ENCODE results near the gene ESR1. TPM values are rescaled to one million over a fixed set of nuclear protein-coding genes. Genes with fewer than 3 reads are reported as not detected.

Gene ESR1
- total RNA-seq, 2 experiments from 2014 or later, result 0.06 TPM; not detected in 1

DNA sequence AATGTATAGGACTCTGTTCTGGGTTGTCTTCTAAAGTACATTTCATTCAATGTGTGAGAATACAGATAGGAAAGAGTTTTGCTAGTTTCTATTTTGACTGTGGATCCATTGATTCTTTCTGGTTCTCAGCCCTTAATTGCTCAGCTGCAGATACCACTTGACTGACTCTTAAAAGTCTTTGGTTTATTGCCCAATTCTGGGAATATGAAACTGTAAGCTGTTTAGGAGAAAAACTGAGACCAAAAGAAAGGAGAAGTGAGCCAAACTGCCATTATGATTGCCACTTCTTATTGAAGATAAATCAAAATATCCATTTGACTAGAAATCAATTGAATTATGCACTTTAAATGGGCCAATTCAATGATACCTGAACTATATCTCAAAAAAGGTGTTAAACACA is 211.4 kb downstream of the ESR1 start:
- DNase-seq (ENCODE audit: low spot score), result no peak
- BruUV-seq (replicated peaks), result no TSS peak
- Histone ChIP-seq H3K9me3 (ENCODE audit: low read length) (no peaks in the 10 kb centered on the region), H3K79me2 (ENCODE audit: insufficient read depth, low read depth, low read length) (no peaks in the 10 kb centered on the region), H3K36me3 (ENCODE audit: insufficient read depth, low read length) (no peaks in the 10 kb centered on the region), H2AFZ (ENCODE audit: low read length) (no peak overlapping the region), H4K20me1 (ENCODE audit: insufficient read depth, low read length) (no peaks in the 10 kb centered on the region), H3K4me3 (ENCODE audit: low read depth, low read length, poor library complexity, severe bottlenecking) (no peak overlapping the region), H3K9me2 (ENCODE audit: insufficient read depth, low read length) (no peaks in the 10 kb centered on the region), H3K27ac (ENCODE audit: low read depth, low read length, poor library complexity, severe bottlenecking) (no peak overlapping the region), H3K4me2 (ENCODE audit: low read length) (no peak overlapping the region), H3K4me1 (ENCODE audit: insufficient read depth, low read length, poor library complexity, severe bottlenecking) (no peaks in the 10 kb centered on the region)
- ChIA-PET POLR2A (interaction anchor here (0.8 kb wide), 1 partner anchor 13 kb away, joined by 3 read pairs; no protein-coding TSS in a partner anchor), CTCF (ENCODE audit: unreplicated experiment) (no interaction called here)
- intact Hi-C loops (cut with micrococcal nuclease; ENCODE audit: unreplicated experiment), result no loop called here
- TF ChIP-seq EZH2phosphoT487 (IDR thresholded peaks at IDR 0.05; ENCODE audit: borderline replicate concordance, low read depth, low read length), result no peak
- TF ChIP-seq, protein P1, sequence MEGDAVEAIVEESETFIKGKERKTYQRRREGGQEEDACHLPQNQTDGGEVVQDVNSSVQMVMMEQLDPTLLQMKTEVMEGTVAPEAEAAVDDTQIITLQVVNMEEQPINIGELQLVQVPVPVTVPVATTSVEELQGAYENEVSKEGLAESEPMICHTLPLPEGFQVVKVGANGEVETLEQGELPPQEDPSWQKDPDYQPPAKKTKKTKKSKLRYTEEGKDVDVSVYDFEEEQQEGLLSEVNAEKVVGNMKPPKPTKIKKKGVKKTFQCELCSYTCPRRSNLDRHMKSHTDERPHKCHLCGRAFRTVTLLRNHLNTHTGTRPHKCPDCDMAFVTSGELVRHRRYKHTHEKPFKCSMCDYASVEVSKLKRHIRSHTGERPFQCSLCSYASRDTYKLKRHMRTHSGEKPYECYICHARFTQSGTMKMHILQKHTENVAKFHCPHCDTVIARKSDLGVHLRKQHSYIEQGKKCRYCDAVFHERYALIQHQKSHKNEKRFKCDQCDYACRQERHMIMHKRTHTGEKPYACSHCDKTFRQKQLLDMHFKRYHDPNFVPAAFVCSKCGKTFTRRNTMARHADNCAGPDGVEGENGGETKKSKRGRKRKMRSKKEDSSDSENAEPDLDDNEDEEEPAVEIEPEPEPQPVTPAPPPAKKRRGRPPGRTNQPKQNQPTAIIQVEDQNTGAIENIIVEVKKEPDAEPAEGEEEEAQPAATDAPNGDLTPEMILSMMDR (conservative IDR thresholded peaks at IDR 0.05; ENCODE audit: low read length), result no peak

DNA sequence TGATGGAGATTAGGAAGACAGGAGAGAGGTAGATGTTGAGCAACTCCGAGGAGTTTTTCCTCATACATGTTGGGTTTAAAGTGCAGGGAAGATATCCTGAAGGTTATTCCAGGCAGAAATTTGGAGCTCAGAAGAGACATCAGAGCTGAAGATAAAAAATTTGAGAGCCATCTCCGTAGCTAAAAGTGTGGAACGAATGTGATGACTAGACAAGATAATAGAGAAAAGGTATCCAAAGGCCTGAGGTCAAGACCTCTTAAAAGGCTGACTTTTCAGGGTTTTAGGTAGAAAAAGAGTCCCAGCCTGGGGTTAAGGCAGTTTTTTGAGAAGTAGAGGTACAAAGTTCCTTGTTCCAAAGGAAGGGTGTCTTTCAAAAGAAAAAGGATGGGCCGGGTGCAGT is 214.8 kb downstream of the ESR1 start:
- Histone ChIP-seq H3K36me3 (ENCODE audit: insufficient read depth, low read length) (no peaks in the 10 kb centered on the region), H3K9me3 (ENCODE audit: low read length) (no peaks in the 10 kb centered on the region), H3K4me1 (ENCODE audit: insufficient read depth, low read length, poor library complexity, severe bottlenecking) (no peaks in the 10 kb centered on the region), H3K79me2 (ENCODE audit: insufficient read depth, low read depth, low read length) (no peaks in the 10 kb centered on the region), H3K9me2 (ENCODE audit: insufficient read depth, low read length) (no peaks in the 10 kb centered on the region), H3K4me3 (ENCODE audit: low read depth, low read length, poor library complexity, severe bottlenecking) (no peak overlapping the region), H4K20me1 (ENCODE audit: insufficient read depth, low read length) (no peaks in the 10 kb centered on the region), H3K27ac (ENCODE audit: low read depth, low read length, poor library complexity, severe bottlenecking) (no peak overlapping the region), H2AFZ (ENCODE audit: low read length) (no peak overlapping the region), H3K4me2 (ENCODE audit: low read length) (no peak overlapping the region)
- ChIA-PET CTCF (ENCODE audit: unreplicated experiment) (no interaction called here), POLR2A (interaction anchor here (1.3 kb wide), 1 partner anchor 13 kb away, joined by 3 read pairs; no protein-coding TSS in a partner anchor)
- no TSS peak for BruUV-seq (replicated peaks)
- TF ChIP-seq, protein P1 (conservative IDR thresholded peaks at IDR 0.05; ENCODE audit: low read length), result no peak
- no peak for TF ChIP-seq EZH2phosphoT487 (IDR thresholded peaks at IDR 0.05; ENCODE audit: borderline replicate concordance, low read depth, low read length)
- intact Hi-C loops (cut with micrococcal nuclease; ENCODE audit: unreplicated experiment), result no loop called here
- DNase-seq (ENCODE audit: low spot score), result no peak

DNA sequence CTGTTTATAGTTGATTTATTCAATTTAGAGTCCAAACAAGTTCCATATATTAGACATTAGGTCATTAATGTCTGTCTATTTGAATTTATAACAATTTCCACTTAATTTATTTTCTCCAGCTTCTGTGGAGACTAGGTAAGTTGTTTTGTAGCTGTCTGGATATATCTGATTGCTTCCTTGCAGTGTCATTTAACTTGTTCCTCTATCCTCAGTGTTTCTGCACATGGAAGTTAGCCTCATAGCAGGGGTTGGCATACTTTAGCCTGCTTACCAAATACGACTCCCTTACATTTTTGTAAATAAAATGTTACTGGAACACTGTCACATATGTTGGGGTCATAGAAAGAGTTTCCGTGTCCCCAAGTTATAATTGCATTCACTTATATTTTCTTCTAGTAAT is 216.1 kb downstream of the ESR1 start:
- CTCF ChIA-PET (ENCODE audit: unreplicated experiment), result interaction anchor here (0.6 kb wide), 1 partner anchor 419 kb away, joined by 3 read pairs; no protein-coding TSS in a partner anchor
- H3K4me1 ChIP-seq (ENCODE audit: insufficient read depth, low read length, poor library complexity, severe bottlenecking), result no peaks in the 10 kb centered on the region
- no peak overlapping the region for H2AFZ ChIP-seq (ENCODE audit: low read length)
- no peaks in the 10 kb centered on the region for H3K9me3 ChIP-seq (ENCODE audit: low read length)
- no peak for DNase-seq (ENCODE audit: low spot score)
- no peak overlapping the region for H3K27ac ChIP-seq (ENCODE audit: low read depth, low read length, poor library complexity, severe bottlenecking)
- H3K9me2 ChIP-seq (ENCODE audit: insufficient read depth, low read length), result no peaks in the 10 kb centered on the region
- no peak overlapping the region for H3K4me2 ChIP-seq (ENCODE audit: low read length)
- no peak overlapping the region for H3K4me3 ChIP-seq (ENCODE audit: low read depth, low read length, poor library complexity, severe bottlenecking)
- intact Hi-C loops (cut with micrococcal nuclease; ENCODE audit: unreplicated experiment), result no loop called here
- H4K20me1 ChIP-seq (ENCODE audit: insufficient read depth, low read length), result no peaks in the 10 kb centered on the region
- BruUV-seq (replicated peaks), result no TSS peak
- no peaks in the 10 kb centered on the region for H3K79me2 ChIP-seq (ENCODE audit: insufficient read depth, low read depth, low read length)
- TF ChIP-seq, protein P1 (conservative IDR thresholded peaks at IDR 0.05; ENCODE audit: low read length), result no peak
- no peak for TF ChIP-seq EZH2phosphoT487 (IDR thresholded peaks at IDR 0.05; ENCODE audit: borderline replicate concordance, low read depth, low read length)
- H3K36me3 ChIP-seq (ENCODE audit: insufficient read depth, low read length), result no peaks in the 10 kb centered on the region
- POLR2A ChIA-PET, result no interaction called here
